ENCODE measurements around the gene TRMO. TPM values are rescaled to one million over a fixed set of nuclear protein-coding genes. Genes with fewer than 3 reads are reported as not detected.

The TRMO gene
- total and polyA plus RNA-seq, 9 of the 15 experiments (the other 6 are each of a cell fraction or from before 2014, with no cell fraction given), result 5.6 to 22.4 (median 16.2) TPM

DNA sequence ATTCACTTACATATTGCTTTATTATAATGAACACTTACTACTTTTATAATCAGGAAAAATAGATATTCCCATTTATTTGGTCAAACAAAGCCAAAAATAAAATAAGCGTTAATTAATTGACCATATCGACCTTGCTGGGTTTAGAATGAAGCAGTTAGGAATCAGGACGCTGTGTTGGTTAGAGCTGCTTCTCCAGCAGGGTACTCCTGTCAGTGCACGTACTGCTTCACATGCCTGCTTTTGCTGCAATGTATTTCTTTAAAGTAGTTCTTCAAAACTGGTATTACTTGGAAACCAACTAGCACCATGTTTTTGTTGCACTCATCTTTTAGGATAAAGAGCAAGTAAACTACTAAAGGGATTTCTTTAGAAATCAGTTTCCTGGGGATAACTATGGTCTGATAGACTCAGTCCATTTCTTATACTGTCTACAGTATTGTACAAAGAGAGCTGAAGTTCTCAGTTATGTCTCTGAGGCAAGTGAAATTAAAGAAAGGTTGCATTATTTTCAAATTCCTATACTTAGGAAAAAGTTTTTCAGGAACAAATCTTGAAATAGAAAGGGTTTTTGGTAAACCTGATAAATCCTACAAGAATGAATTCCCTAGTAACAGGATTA is 6.8 kb upstream of the TRMO start:
- no peaks in the 10 kb centered on the region for H4K20me1 ChIP-seq (replicated peaks; ENCODE audit: control insufficient read depth, insufficient read depth, low read length)
- no peak for FAIRE-seq
- BruUV-seq (replicated peaks), result no TSS peak
- H3K9me1 ChIP-seq (ENCODE audit: control insufficient read depth, insufficient read depth, low read length), result no peaks in the 10 kb centered on the region
- H2AFZ ChIP-seq (ENCODE audit: low read depth, low read length), result no peak overlapping the region
- no peak for TF ChIP-seq XRCC3 (IDR thresholded peaks at IDR 0.05)
- no peak for TF ChIP-seq MCM5 (IDR thresholded peaks at IDR 0.05; ENCODE audit: low read depth)
- no peak for TF ChIP-seq CTBP1 (IDR thresholded peaks at IDR 0.05; ENCODE audit: borderline replicate concordance)
- no peak for TF ChIP-seq XRCC5 (IDR thresholded peaks at IDR 0.05; ENCODE audit: low read depth, low read length)
- TF ChIP-seq SRF (CRISPR knock-in tag; IDR thresholded peaks at IDR 0.05), result no peak
- TF ChIP-seq BRD4 (IDR thresholded peaks at IDR 0.05), result no peak
- TF ChIP-seq SMAD1 (IDR thresholded peaks at IDR 0.05; ENCODE audit: low read depth, low read length, partially characterized antibody), result no peak
- TF ChIP-seq LARP7 (IDR thresholded peaks at IDR 0.05), result no peak
- TF ChIP-seq, protein P1, sequence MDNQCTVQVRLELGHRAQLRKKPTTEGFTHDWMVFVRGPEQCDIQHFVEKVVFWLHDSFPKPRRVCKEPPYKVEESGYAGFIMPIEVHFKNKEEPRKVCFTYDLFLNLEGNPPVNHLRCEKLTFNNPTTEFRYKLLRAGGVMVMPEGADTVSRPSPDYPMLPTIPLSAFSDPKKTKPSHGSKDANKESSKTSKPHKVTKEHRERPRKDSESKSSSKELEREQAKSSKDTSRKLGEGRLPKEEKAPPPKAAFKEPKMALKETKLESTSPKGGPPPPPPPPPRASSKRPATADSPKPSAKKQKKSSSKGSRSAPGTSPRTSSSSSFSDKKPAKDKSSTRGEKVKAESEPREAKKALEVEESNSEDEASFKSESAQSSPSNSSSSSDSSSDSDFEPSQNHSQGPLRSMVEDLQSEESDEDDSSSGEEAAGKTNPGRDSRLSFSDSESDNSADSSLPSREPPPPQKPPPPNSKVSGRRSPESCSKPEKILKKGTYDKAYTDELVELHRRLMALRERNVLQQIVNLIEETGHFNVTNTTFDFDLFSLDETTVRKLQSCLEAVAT (IDR thresholded peaks at IDR 0.05), result peak in 1 of 2 experiments; percentile 68; a peak in 1 of 4 replicates
- TF ChIP-seq POLR2A (conservative IDR thresholded peaks at IDR 0.05), result peak; percentile 27; the same call in 1 of the 2 replicates
- no peak for TF ChIP-seq YY1 (IDR thresholded peaks at IDR 0.05; ENCODE audit: borderline replicate concordance in 1 of 3, control insufficient read depth in 1 of 3, extremely low read depth in 1 of 3, insufficient read depth in 3 of 3, insufficient read length in 1 of 3, insufficient replicate concordance in 2 of 3, low read depth in 1 of 3, low read length in 2 of 3)
- no peak for TF ChIP-seq ZNF212 (CRISPR knock-in tag; IDR thresholded peaks at IDR 0.05)
- TF ChIP-seq ZNF316 (IDR thresholded peaks at IDR 0.05), result no peak
- TF ChIP-seq, protein P2, sequence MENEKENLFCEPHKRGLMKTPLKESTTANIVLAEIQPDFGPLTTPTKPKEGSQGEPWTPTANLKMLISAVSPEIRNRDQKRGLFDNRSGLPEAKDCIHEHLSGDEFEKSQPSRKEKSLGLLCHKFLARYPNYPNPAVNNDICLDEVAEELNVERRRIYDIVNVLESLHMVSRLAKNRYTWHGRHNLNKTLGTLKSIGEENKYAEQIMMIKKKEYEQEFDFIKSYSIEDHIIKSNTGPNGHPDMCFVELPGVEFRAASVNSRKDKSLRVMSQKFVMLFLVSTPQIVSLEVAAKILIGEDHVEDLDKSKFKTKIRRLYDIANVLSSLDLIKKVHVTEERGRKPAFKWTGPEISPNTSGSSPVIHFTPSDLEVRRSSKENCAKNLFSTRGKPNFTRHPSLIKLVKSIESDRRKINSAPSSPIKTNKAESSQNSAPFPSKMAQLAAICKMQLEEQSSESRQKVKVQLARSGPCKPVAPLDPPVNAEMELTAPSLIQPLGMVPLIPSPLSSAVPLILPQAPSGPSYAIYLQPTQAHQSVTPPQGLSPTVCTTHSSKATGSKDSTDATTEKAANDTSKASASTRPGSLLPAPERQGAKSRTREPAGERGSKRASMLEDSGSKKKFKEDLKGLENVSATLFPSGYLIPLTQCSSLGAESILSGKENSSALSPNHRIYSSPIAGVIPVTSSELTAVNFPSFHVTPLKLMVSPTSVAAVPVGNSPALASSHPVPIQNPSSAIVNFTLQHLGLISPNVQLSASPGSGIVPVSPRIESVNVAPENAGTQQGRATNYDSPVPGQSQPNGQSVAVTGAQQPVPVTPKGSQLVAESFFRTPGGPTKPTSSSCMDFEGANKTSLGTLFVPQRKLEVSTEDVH (IDR thresholded peaks at IDR 0.05; ENCODE audit: low read depth, partially characterized antibody), result no peak
- H3K27me3 ChIP-seq (ENCODE audit: control insufficient read depth in 2 of 2, insufficient read depth in 2 of 2, low read length in 2 of 2), result no peaks in the 10 kb centered on the region
- peak overlapping the region in 1 of 2 experiments; percentile 20; a peak in 2 of 4 replicates for H3K9ac ChIP-seq (ENCODE audit: insufficient read depth in 1 of 2, low read depth in 2 of 2, low read length in 2 of 2)
- in situ Hi-C loops (cut with MboI) (no loop called here), intact Hi-C loops (cut with micrococcal nuclease) (no loop called here)
- ChIA-PET CTCF (ENCODE audit: low intra/inter-chr PET ratio) (no interaction called here), POLR2A (interaction anchor here (0.7 to 1.9 kb wide), 4 partner anchors 14 to 998 kb away, joined by 3 to 8 read pairs (median 4); no protein-coding TSS in a partner anchor)
- peaks cover 3 to 22% of the 10 kb centered on the region in 2 experiments; a peak in 4 of 5 replicates for H3K4me1 ChIP-seq (replicated peaks in 1 of 2; ENCODE audit: control insufficient read depth in 2 of 2, insufficient read depth in 2 of 2, low read length in 2 of 2)
- ATAC-seq, result peak; percentile 34
- 0 out of 3 replicates have a peak overlapping the region, but pooled peaks have one; percentile 19 for H3K27ac ChIP-seq (ENCODE audit: extremely low read depth, low read depth, low read length)
- no peak for DNase-seq (ENCODE audit: extremely low read depth in 1 of 4, low spot score in 3 of 4)
- H3K4me2 ChIP-seq (ENCODE audit: insufficient read depth, low read length), result peak overlapping the region; percentile 73
- H3K9me3 ChIP-seq (replicated peaks; ENCODE audit: control insufficient read depth, insufficient read depth, low read depth, low read length), result 0 out of 2 replicates have a peak, but pooled peaks cover 2% of the 10 kb centered on the region
- H3K36me3 ChIP-seq (ENCODE audit: control insufficient read depth, insufficient read depth, low read length), result peaks cover 81% of the 10 kb centered on the region
- 77% methylated on average over 4 of the region's 4 CpGs for WGBS (ENCODE audit: insufficient coverage, low coverage, missing lambda C conversion rate)
- H3K79me2 ChIP-seq (ENCODE audit: control insufficient read depth, insufficient read depth, low read length), result peaks cover 77% of the 10 kb centered on the region
- H3K4me3 ChIP-seq, result peak overlapping the region; percentile 7; the same call in 1 of the 2 replicates
